Activated CD4-positive, CD25-positive, alpha-beta regulatory T cell (primary cell): ENCODE measurements around the gene TMTC4.
"Not testable (repeated sequence)": the region's sequence is repeated elsewhere in the genome, so short reads cannot be mapped to it uniquely, and the experiment has no call there.

ENCODE experiments used
- DNase-seq, 4 experiments: peaks; one replicate each; lab custom pipeline; 2025; lab: John Stamatoyannopoulos, UW

TMTC4 gene

DNA sequence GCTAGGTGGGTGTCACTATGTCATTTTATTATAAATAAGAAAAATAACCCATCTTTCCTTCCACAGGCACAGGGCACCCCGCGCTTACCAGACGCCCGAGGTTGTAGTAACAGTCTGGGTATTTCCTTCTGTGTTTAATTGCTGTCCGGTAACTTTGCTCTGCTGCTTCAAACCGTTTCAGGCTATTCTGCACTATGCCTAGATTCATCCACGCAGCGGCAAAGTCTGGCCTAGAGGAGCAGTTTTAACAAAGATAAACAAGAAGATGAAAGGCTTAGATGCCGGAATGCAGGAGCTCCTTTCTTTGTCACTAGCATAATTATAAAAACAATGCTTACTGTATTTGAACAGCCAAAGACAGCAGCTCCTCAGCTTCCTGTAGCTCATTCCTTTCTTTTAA lies 49.1 kb downstream of the TMTC4 start:
- no peak for DNase-seq

DNA sequence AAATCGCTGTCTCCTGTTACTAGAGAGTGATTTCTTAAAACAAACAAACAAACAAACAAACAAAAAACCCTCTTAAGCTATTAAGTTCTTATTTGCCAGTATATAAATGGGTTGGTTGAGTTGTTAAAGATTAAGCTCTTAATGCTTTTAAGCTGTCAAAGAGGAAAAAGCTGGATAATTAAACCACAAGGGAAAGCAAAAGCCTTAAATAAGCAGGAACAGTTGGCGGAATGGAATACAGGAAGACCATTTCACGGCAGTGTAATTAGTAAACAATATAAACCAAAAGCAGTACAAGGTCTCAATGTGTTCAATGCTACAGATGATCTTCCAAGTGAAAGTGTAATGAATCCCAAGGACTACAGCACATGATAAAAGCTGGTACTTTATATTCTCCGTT lies 53.8 kb downstream of the TMTC4 start:
- no peak for DNase-seq

DNA sequence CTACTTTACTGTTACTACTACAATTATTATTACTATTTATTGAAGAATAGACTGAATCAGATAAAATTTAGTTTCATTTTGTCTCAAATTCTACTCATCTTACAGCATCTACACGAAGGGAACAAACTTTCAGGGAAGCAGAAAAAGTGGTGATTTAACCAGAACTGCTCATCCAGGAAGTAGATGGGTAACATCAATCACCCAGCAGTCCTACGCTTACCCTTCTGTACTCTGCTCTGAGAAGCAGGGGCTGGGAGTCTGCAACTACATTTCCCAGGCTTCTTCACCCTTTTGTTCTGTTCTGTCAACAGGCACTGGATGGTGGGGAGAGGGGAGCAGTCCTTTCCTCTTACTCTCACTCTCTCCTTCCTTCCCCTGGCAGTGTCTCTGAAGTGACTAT lies 54.7 kb downstream of the TMTC4 start:
- no peak for DNase-seq

DNA sequence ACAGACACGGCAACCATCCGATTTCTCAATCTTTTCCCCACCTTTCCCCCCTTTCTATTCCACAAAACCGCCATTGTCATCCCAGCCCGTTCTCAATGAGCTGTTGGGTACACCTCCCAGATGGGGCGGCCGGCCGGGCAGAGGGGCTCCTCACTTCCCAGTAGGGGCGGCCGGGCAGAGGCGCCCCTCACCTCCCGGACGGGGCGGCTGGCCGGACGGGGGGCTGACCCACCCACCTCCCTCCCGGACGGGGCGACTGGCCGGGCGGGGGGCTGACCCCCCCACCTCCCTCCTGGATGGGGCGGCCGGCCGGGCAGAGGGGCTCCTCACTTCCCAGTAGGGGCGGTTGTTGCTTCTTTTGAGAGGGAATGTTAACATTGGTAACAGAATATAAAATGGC lies 55.7 kb downstream of the TMTC4 start:
- DNase-seq: not testable (repeated sequence)

DNA sequence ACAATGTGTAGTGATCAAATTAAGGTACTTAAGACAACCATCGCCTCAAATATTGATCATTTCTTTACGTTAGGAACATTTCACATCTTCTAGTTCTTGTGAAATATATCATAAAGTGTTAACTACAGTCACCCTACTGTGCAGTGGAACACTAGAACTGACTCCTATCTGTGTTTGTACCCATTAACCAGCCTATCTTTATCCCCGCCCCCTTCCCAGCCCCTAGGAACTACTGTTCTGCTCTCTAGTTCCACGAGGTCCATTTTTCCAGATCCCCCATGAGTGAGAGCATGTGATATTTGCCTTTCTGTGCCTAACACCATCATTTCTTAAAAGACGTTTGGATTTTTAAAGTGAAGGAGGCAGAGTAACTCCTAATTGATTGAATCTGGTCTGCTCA lies 61.6 kb downstream of the TMTC4 start:
- no peak for DNase-seq

DNA sequence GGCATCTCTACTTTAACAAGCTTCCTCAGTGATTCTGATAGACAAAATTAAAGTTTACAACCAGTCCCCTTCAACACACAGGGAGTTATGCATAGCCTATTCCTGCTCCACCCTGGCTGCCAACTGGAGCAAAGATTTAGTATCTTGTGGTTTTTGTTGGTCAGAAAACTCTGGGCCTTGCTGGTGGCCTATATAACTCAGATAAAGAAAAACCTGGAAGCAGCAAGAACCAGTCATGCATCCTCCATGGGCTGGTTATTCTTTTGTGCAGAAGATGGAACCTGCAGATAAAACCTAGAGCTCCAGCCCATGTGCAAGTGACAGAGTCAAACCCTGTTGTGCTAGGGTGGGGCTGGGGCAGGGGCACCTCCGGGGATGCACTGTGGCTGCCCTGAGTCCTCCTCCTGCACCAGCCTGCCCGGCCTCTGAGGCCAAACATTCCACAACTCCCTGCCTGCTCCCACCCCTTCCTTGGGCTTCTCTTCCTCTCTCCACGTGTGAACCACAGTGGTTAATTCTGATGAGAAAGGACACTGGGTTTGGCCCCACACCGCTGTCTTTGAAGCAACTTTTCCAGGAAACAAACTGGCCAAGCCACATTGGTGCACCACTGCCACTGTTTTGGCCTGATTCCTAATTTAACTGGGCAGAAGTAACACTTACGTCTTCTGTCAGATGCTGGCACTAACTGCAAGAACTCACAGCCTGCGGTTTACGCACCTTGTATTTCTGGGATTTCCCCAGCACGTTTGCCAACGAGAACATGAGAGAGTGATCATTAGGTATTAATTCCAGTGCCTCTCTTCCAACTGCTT lies 62.7 kb downstream of the TMTC4 start:
- no peak for DNase-seq

DNA sequence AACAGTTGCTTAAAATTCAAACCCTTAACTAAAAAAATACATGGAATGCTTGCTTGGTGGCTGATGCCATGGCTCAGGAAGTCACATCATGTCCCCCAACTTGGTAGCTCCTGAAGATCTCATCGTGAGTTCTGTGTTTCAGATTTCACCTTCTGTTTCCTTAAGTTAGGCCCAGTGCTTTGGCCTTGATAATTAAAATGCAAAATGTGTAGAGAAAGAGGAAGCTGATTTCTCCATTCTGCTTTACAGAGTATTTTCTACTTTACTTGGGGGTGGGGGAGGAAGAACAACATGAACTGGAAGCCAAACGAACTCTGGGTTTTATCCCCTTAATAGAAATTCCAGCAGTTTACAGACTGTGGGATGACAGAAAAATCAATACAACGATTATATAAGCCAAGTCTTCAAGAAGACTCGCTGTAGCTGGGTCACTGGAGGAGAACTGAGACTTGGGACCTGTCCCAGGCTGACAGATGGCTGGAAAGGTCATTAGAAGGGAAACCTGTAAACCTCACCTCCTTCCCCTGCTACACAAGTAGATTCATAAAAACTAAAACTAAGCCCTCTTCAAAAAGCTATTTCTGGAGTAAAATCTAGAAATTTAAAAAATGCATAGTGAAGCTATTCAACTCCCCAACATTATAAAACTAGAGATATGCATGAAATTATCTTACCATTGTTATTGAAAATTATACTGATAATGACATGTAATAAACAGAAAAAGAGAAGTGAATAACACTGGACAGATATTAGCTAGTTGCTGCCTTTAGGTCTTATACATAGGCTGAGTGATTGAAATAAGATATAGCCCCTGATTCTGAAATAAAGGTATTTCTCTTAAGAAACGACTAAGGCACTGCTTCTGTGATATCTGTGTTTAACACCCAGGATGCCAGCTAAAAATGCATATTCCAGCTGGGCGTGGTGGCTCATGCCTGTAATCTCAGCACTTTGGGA lies 63.9 kb downstream of the TMTC4 start:
- no peak for DNase-seq

DNA sequence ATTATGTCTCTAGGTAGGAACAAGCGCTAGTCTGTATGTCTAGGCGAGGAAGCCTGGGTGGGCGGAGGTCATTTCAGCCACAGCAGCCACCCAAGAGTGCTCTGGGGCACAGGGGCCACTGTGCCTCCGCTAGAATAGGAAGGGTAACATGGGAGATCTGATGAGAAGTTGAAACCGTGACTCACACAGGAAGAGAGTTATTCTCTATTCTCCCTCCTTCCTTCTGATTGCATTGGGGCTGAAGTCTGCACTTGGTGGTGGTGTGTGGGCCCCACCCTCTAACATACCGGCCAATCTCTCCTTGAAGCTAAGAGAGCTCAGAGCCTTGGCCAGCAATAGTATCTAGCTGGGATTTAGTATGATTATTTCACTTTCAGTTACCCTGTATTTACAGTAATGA lies 65.7 kb downstream of the TMTC4 start:
- DNase-seq: no peak

DNA sequence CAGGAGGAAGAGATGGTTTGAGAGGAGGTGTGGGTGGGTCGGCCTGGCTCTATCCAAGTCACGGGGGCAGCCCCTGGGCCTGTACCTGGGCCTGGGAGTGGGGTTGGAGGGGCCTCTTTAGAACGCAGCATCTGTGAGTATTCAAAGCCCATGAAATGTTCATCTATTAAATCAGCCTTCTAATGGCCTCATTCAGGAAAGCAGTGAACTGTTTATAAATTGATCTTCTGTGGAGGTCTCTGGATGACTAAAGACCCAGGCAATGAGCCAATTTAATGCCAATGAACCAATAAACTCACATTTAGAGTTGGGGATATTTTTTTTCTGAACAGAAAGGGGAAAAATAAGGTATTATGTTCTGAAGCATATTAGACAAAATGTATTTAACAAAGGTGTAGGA lies 66.1 kb downstream of the TMTC4 start:
- DNase-seq: no peak

DNA sequence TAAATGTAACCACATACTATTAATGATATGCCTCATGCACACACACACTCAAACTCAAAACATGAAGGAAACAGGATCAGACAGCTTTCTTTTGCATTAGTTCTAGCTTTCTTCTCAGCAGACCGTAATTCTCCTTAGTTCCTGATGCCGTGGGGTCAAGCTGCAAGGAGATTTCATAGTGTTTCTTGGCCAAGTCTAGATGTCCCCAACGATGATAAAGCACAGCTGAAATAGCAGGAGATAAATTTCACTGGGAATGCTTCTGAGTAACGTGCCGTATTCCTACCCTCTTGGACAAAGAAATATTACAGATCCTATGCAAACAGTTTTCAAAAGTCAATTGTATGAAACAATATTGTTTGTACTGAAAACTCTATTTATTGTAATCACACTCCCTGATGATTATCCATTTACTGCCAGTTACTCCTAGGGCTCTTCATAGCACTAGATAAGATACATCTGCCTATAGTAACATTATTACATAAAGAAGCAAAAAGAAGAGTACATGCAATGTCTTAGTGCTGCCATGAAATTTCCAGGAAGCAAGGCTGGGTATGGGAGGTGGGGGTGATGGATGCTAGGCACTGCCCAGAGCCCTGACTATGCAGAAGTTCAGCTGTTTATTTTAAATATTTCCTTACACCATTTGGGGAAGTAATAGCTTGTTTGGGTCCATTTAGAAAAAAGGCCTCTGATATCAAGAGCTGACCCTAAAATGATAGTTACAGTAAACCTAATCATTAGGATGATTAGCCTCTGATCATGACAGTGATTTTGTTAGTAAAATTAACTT lies 69.5 kb downstream of the TMTC4 start:
- no peak for DNase-seq

DNA sequence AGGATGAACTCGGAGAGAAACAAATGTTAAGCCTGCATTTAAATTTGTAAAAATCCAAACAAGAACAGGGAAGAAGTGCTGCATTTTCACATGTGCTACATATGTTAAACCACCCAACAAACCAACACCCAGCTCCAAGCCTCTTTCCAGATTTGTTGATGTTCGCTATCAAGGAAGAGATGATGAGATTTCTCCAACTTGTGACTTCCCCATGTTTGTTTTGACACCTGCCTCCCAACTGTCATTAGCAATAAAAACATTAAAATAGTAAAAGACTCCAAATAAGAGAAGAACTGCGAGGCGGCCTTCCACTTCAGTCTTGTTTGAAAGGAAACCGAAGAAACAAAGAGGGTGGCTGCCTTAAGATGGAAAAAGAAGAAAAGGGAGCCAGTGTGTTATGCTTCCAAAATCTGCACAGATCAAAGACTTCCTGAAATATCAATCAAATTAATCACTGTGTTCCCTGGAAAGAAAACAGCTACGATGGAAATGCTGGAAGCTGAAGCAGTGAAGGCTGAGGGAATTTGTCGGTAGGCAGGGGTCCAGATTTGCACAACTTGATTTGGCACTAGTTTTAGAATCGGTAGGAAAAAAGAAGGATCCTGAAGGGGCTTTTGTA lies 72.0 kb downstream of the TMTC4 start:
- DNase-seq: no peak

DNA sequence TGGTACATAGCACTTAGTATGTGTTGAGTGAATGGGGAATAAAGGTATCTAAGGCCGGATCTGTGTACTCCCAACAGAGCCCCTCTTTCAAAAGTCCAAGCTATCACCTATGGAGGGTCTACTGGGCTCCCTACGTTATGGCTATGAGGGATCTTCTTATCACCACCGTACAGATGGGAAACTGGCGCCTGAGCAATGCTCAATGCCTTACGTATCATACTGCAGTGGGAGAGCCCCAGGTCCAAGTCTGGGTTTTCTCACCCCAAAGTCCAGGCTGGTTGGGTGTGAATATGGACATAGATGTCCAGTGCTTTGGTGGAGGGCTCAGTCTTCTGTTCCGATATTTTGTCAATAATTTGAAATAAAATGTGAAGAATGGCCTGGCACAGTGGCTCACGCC lies 72.9 kb downstream of the TMTC4 start:
- DNase-seq: no peak

DNA sequence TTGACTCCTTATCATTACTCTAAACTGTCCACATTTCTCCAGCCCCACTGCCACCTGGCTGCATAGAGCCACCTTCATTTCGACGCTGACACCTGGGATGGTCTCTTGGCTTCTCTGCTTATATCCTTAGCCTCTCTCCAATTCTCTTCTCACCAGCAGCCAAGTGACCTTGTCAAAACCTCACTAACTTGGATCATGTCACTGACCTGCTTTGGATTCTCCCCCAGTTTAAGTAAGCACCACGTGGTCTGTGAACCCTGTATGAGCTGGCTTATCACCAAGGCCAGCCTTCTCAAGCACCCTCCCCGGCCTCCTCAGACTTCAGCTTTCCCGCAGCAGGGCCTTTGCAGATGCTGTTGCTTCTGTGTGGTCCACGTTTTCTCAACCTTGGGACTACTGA lies 73.7 kb downstream of the TMTC4 start:
- DNase-seq: no peak

DNA sequence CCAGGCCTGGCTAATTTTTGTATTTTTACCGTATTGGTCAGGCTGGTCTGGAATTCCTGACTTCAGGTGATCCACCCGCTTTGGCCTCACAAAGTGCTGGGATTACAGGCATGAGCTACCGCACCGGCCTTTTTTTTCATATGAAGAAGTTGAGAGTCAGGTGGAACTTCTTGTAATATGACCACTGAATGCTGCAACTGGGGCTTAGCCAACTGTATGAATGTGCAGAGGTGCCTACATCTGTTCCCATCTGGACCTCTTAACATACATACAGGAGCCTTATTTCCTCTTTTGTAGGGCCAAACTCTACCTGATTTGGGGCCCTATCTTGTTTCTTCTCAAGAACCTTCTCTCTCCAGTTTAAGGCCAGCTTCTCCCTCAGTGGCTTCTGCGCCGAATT lies 74.1 kb downstream of the TMTC4 start:
- DNase-seq: no peak

DNA sequence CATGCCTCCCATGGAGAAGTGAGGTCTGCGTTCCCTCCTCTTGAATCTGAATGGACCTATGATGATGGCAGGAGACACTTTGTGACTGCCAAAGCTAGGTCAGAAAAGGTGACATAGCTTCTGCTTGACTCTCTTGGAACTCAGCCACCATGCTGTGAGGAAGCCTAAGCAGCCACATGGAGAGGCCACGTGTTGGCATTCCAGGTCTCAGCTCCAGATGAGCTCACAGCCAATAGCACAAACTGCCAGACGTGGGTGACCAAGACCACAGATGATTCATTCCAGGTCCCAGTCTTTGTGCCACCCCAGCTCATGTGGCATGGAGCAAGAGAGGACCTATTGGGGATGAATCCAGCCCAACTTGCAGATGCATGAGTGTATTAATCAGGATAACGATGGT lies 77.3 kb downstream of the TMTC4 start:
- DNase-seq: no peak

DNA sequence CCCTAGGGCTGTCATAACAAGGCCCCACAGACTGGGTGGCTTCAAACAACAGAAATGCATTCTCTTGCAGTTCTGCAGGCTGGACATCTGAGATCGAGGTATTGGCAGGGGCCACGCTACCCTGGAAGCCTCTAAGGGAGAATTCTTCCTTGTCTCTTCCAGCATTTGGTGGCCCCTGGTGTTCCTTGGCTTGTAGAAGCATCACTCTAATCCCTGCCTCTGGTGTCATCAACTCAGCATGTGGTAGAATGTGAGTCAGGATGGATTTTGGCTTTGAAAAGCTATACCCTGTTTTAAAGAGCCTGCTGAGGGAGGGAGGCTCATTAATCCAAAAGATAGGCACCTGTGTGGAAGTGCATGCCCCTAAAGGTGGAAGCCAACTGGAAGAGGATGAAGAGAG lies 78.1 kb downstream of the TMTC4 start:
- DNase-seq: no peak

DNA sequence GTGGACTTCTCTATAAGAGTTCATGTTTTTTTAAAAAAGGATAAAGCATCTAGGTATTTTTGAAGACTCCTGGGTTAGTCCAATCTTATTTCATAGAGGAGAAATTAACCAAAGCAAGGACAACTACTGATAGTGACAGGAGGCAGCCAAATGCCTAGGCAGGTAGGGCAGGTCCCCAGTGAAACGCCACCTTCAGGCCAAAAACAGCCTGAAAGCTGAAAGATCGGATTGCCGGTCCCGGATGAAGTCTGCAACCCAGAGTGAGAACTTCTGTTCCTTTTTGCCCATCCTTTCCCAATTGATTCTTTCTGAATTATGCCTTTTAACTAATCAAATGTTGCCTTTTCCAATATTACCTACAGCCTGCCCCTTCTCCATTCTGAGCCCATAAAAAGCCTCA lies 79.9 kb downstream of the TMTC4 start:
- DNase-seq: no peak

DNA sequence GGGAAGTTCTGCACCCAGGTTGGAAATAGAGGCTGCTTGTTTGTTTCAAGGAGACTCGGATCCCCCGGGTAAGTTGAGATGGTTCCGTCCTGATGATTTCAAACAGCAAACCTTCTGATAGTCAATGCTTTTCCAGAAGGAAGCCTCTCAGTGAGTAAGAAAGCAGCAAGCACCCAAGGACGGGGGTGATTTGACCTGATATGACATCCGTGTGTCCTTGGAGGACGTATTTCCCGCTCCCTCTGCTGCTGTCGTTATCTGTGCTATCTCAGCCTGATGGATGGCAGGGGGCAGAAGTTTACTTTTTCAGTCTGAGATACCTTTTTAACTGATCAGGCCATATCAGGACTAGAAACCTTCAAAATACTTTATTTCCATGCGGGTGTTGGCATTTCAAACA lies 80.3 kb downstream of the TMTC4 start:
- DNase-seq: no peak

DNA sequence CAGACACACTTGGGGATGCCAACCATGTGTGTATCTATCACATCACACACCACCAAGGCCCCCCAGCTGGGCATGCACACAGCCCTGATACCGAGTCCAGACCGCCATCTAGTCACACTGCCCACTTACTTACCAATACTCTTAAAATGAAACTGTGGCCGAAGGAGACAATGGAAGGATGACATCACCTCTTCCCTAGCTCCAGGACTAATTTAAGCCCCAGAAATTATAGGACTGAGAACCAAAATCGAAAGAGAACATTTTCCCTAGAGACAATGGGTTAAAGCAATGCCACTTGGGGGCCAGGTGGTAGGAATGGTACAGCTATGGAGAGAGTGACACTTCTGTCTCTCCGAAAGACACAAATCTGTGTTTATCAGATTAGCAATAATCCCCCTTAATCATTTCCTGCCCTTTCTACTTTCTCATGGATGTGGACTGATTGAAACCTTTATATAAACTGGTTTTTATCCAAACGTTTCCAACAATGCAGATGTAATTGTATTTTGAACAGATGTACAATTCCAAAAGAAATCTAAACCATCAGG lies 85.3 kb downstream of the TMTC4 start:
- no peak for DNase-seq

DNA sequence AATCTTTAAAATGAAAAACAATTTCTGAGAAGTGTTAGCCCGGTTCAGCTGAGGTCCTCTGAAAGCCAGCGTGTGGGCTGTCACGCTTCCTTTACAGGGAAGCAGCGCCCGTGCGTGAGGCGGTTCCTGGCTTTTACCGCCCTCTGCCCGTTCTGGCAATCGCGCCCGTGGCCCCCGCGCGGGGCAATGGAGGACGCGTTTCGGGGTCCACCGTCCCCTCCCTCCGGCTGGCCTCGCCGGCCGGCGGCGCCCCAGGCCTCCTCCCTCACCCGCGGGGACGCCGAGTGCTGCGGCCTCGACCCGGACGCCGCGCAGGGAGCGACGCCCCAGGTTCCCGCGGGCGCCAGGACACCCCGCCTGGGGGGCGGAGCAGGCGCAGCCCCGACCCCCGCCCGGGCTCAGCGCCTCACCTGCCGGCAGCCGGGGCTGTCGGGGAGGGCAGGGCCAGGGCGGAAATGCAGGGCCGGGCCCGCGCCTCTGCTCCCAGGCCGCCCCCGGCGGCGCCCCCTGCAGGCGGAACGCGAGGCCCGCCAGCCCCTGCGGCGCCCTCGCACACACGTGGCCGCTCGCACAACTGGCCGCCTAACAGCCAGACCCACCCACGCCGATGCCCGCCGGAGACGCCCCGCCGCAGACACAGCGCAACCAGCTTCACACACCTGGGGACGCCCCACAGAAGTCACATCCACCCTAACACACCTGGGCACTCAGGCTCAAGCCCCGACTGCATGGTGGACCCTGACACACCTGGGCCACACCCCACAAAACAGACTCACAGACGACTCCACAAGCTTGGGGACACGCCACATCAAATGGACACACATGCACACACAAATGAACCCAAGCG lies 86.0 kb downstream of the TMTC4 start, which contains the start of gene GGACT:
Gene GGACT (minus strand): TSS at position 459 of the 847 bp plus-strand sequence. CDS start 56,198 bp downstream, outside the sequence.
- DNase-seq: peak; percentile 70 to 88 (median 79)

DNA sequence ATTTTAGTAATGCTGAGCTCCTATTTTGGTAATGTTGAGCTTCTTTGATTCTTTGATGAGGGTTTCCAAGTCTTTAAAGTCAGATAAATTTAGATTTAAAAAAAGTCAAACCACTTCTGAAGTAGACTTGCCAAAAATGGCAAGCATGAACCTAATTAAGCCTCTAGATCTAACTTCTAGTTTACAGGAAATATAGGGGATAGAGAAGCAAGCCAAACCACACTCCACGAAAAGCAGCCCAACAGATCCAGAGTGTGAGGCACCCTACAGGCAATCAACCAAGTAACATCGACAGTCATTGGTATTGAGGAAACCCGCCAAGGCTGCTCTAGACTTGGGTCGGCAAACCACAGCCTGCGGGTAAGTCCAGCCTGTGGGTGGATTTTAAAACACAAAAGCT lies 89.7 kb downstream of the TMTC4 start:
- DNase-seq: no peak
